Measurements from ENCODE around the gene SEMA5A. TPM values are rescaled to one million over a fixed set of nuclear protein-coding genes. Genes with fewer than 3 reads are reported as not detected.

Gene SEMA5A
- total RNA-seq, 1 donor from 2014 or later, result 0.40 TPM

DNA sequence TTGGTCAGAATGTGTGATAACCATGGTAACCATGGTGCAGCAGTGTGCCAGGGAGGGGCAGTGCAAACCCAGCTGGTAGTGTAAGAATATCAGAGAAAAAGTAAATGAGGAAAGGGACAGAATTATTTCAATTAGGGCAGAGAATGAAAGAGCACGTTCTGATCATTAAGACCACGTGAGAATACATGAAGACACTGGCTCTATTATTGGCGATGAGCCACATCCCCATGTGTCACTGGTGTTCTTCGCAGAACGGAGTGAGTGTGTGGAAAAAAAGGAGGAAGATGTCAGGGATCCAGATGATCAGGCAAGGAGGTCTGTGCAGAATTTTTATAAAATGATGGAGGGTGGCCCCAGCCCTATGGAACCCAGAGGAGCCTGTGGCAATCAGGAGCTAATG, 315.5 kb downstream of the SEMA5A start:
- DNase-seq (ENCODE audit: low read depth, low spot score), result no peak

DNA sequence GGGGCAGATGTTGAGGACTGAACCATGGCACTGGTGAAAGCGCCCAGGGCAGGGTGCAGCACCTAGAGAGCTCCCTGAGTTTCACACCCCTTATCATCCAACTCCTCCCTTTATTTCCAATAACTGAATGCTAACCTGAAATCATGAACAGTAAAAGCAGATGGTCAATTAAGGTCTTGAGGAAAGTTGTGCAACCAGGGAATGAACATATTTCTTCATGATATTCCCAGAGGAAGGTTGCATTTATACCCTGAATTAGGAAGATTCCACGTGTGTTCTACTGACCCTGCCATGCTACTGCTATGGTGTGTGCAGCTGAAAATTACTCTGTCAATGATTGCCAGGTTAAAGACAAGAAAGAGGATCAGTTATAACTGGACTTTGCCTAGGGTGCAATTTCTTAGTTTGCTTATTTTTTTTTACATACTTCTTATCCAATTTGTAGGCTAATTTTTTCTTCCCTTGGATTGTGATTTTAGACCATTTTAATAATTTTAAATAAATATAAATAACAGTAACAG, 319.8 kb downstream of the SEMA5A start:
- no peak for DNase-seq (ENCODE audit: low read depth, low spot score)

DNA sequence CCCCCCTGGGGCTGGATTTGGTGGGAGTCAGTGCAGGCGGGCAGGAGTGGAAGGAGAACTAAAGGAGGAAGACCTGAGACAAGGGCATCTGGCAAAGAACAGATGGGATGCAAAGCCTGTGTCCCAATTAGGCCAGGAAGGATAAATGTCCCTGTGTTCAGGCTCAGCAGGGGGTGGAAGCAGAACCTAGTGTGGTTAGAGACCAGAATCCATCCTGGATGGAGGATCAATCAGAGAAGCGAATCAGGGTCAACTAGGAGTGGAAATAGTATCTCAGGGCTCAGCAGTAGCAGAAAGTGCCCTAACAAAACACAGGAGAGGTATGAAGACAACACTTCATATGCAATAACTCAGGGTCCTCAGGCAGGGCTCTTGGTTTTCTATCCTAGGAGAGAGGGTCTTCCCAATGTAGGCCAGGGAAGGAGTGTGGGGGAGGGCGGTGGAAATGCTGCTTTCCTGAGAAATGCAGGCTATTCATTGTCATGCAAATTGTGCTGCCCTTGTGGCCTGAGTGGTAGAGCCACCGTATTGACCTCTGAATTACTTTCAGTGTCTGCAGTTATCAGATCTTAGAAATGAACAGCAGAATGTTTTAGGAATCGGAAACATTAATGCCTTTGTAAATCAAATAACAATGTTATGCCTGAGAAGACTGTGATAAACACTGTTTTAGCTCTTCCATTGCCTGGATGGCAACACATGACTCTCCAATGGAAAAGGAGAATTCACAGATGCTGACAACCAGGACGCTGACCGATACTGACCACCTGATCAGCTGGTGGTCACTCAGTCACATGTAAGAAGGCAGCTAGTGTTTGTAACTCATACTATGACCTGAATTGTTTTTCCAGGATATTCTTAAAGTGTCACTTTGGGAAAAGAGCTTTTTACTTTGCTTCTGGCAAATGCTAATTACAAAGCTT, 323.6 kb downstream of the SEMA5A start:
- no peak for DNase-seq (ENCODE audit: low read depth, low spot score)

DNA sequence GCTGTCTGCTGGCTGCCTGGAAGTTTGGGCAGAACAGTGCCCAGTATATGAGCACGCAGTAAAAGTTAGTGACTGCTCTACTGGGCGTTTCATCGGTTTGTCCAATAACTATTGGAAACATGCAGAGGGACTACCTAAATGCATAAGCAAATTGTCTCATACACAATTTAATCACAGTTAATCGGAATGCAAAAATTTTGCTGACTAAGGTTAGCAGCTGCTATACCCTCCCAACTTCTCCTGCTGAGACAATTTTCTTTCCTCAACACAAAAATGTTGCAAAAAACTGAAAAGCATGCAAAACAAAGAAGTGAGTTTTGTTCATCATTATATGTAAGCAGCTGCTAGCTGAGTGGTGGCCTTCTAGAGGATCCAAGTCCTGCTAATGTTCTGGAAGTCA, 327.5 kb downstream of the SEMA5A start:
- no peak for DNase-seq (ENCODE audit: low read depth, low spot score)

DNA sequence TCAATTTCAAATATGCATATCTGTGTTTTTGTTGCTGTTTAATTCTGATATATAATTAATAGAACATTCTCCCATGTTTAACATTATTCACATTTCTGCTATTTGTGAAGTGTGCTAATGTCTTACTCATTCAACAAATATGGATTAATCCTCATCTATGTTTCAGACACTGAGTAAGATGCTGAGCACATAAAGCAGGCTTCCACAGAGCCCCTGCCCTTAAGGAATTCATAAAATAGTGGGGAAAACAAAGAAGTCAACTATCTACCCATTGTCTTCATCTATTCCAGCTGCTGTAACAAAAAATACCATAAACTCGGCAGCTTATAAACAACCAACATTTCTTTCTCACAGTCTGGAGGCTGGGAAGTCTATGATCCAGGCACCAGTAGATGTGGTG, 333.3 kb downstream of the SEMA5A start:
- no peak for DNase-seq (ENCODE audit: low read depth, low spot score)

DNA sequence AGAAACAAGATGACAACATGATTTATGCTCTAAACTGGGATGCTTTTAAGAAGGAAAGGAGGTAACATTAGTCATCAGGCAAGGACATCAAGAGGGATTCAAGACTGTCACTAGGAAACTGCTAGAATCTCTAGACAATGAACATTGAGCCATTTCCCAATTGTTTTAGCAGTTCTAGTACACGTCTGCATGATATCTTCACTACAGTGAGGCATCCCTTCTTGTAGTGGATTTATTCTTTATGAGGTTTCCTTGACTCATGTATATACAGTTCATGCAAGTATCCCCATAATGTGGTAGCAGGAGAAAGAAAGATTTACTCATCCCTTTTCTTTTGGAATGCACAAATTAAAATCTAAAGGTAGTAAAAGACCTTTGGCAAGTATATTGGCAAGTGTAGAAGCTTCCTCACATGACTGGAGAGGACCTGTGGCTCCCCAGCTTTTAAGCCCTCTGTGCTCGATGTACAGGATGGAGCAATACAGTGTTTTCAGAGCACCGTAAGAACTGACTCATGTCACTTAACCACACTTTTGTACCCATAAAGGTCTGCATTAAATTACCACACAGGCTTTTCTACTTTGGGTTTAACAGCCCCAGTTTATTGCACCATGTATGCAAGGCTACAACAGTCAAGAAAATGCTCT, 335.9 kb downstream of the SEMA5A start:
- no peak for DNase-seq (ENCODE audit: low read depth, low spot score)

DNA sequence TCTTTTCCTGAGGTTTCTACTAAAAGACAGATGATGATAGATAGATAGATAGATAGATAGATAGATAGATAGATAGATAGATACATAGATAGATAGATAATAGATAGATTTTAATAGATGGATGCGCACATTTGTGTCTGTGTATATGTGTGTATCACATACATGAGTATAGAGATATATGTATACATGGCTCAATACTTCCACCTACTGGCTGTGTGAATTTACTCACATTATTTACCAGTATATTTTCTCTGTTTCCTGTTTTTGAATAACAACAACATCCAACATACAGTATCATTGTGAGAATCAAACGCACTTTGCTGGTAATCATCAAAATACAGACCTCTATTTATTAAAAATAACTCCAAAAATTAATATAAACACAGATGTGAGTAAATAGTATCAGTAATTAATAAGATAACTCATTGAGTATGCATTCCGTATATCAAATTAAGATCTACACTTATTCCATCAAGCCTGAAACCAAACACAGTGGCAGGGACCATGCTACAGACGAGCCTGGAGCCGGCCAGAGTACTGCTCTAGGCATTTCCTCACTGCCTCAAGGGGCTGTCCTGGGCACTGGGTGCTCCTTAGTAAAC, 338.0 kb downstream of the SEMA5A start:
- DNase-seq (ENCODE audit: low read depth, low spot score), result no peak

DNA sequence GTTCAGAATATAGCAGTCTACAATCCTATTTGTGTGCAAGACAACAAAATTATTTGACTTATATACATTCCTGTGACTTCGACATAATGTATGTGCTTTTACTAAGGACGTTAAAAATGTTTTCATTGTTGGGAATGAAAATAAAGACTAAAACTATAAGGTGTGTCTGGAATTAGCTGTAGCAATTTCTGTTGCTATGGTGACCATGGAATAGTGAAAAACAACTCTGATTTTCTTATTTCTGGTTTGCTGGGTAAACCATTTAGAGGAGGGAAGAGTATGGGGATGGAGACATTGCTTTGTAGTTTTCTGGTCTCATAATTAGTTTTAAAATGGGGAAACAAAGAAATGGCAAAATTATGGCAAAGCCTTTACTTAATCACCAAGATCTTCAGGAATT, 343.2 kb downstream of the SEMA5A start:
- no peak for DNase-seq (ENCODE audit: low read depth, low spot score)

DNA sequence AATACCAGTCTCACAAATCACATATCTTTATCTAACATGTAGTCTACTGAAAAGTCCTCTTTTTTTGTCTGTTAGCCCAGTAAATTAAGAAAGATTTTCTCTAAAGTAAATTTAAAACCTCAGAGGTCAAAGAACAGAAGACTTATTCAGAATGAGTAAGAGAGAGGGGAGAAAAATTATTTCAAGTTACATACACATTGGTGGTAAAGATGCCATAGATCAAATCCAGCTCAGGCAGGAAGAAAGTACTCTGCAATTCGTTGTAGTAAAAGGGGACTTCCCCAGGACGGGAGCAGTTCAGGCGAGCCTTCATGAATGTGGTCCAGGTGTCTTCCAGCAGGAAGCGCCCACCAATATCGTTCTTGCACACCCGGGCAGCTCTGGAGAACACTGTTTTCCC, 344.1 kb downstream of the SEMA5A start:
- DNase-seq (ENCODE audit: low read depth, low spot score), result no peak

DNA sequence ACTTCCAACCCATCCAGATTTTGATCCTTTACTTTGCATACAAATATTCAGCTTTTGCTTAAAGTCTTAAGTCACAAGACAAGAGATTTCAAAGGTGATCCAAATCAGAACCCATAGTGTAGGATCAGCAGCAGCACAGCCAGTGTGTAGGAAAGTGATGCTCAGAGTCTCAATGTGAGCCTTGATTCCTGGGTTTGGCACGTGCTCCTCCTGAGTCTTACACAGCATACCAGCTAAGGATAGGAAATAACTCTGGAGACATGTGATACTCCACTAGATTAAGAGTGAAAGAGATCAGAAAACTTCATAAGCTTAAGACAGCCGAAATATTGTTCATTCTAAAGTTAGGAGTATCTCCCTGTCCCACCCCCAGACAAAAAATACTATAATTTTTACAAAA, 344.9 kb downstream of the SEMA5A start:
- no peak for DNase-seq (ENCODE audit: low read depth, low spot score)

DNA sequence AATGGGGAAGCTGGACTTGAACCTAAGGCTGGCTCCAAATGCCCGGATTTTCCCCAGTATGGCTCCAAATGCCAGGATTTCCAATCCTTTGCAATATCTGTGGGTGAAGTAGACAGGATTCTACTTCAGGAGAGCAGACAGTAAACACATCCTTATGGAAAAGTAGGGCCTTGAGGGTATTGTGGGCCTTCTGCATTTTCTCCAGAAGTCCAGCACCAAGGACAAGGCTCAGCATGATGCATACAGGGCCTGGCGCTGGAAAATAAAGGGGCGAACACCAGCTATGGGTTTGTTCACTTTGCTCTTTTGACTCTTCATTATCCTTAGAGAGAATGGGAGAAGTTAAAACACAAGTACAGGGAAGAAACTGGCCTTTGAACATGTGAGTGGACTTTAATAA, 347.5 kb downstream of the SEMA5A start:
- no peak for DNase-seq (ENCODE audit: low read depth, low spot score)

DNA sequence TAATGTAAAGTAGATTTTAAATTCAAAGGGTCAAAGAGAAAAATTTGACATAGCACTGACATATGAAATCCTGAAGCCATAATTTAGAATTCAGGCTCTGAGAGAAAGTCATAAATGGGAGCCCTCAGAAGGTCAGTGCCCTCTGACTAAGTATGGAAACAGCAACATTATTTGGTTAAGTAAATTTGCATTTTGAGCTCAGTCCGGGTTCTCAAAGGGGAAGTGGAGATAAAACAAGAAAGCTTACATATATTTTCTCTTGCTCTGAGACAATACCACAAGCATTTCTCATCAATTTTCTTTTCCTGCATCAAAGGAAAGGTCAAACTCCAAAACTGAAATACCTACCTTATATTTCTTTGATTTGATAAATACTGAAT, 348.0 kb downstream of the SEMA5A start:
- no peak for DNase-seq (ENCODE audit: low read depth, low spot score)

DNA sequence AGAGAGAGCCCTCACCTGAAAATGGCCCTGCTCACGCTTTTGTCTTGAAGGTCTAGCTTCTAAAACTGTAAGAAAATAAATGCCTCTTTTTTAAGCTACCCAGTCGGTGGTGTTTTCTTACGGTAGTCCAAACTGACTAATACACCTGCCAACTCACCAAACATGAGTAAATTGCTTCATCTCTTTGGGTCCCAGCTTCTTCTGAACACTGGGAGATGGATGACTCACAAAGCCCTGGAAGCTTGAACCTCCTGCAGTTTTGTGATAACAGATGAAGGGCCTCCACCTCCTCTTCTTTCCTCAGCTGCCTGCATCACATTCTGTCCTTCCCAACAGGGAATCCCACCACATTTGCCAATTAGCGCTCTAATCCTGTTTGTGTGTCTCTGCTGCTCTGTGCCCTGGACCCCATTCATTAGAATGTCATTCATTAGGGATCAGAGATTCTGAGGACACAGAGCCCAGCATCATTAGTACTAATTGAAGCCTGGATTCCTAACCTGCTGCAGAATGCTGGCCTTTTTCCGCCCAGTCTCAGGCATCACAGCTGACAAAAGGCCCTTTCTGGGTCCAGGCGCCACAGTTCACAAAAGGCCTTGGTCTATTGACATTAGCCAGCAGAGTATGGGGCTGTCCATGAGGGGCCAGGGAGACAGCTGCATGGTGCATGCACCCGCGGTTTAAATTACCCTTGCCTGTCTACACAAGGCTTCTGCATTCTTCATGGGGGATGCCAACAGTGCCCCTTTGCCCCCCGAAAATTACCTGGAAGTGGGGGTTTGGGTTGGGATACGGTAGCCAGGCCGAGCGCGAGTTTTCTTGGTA, 349.3 kb downstream of the SEMA5A start:
- no peak for DNase-seq (ENCODE audit: low read depth, low spot score)

DNA sequence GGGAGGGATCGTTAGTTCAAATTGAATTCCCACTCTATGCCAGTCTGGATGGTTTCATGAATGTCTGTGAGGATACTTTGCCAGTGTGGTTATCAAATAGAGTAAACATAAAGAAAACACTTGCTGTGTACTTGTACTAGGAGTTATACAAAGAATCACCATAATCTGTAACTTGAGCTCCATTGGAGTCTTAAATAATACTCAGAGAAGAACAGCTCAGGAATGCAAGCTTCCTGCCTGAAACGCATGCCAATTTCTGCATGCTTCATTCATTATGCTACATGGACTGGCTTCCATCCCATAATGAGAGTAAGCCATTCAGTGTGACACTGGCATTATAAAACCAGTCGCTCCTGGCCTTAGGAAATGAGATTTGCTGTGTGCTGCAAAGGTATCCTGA, 351.4 kb downstream of the SEMA5A start:
- DNase-seq (ENCODE audit: low read depth, low spot score), result no peak

DNA sequence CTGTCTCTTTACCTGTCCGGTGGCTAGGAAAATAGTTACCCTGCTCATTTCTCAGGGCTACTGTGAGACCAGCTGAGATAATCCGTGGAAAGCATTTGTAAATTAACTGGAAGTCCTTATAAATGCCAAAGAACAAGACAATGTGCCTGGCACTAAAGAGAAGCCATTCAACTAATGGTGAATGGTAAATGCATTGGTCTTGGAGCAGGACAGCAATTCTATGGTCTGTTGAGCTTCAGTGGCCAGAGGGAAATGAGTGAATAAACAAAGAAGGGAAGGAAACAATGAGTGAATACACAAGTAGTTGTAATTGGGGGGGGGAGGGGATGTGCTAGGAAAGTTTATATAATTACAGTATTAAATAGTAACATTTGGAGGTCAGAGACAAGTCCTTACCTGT, 353.6 kb downstream of the SEMA5A start:
- DNase-seq (ENCODE audit: low read depth, low spot score), result no peak

DNA sequence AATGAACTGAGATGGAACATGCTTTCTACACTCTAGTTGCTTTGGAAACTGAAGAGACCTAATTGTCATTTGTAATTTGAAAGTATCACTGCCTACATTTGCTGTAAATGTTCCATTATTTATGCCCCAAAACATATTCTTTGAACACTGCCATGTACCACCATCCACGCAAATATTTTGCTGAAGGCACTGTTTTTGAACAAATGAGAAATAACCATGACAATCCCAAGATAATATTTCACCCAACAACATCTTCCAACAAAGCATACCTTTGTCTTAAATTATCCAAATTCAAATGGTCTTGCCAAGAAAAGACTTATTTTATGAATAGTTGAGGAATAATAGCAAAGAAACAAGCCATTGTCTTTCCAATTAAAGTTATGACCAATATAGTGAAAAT, 356.2 kb downstream of the SEMA5A start:
- no peak for DNase-seq (ENCODE audit: low read depth, low spot score)

DNA sequence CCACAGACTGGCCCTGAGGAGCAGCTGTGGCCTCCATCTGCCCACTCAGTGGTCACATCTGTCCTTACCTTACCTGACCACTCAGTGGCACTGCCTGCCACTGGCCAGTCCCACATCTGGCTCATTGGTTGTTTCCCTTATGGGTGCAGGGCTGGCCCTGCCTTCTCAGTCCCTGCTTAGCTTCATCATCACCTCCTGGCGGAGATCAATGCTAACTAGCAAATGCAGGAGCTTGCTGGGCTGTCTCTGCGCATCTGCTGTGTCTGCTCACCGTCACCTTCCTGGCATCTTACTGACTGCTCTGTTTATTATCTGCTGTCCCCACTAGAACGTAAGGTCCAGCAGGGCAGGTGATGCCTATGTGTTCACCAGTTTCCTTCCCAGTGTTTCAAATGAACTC, 356.9 kb downstream of the SEMA5A start:
- no peak for DNase-seq (ENCODE audit: low read depth, low spot score)

DNA sequence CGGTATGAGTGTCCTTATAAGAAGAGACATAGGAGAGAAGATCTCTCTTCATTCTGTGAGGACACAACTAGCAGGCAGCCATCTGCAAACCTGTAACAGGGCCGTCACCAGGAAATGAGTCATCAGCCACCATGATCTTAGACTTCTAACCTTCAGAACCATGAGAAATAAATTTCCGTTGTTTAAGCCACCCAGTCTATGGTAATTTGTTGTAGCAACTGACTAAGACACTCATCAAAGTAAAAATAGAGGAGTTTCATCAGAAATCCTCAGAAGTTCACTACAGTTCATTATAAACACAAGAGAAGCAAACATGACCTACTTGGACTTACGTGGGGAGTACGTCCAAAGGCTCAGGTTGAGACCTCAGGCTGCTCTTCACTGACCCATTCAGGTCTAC, 357.7 kb downstream of the SEMA5A start:
- no peak for DNase-seq (ENCODE audit: low read depth, low spot score)

DNA sequence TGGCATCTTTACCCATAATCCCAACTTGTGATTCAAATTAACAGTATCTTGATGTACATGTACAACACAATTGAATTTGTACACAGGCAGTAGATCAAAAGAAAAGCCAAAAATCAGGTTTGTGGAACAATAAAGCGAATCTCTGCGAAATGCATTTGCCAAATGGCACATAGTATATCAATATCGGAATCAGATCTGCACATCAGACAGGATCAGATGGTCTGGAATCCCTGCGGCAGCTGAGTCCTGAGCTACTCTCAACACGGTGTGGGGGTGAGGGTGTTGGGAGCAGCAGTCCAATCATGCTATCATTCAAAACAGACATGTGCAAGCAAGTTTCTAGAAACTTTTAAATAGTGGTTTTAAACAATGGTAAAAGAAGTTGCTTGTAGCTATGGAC, 358.3 kb downstream of the SEMA5A start:
- no peak for DNase-seq (ENCODE audit: low read depth, low spot score)

DNA sequence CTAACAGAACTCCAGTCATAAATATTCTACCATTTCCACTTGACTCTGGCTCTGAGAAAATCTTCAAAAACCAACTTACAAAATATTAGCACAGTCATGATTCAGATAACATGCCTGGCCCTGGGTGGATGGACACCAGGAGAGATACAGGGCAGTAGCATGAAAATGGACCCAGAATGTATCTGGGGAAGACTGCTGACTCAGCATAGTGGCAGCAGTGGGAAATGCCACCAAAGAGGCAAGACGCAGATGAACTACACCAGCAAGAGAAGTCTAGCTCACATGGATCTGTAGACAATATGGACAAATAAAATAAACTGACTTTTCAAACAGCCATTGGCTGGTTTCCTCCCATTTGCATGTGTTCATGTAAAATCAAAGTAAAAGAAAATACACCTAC, 359.8 kb downstream of the SEMA5A start:
- DNase-seq (ENCODE audit: low read depth, low spot score), result no peak

DNA sequence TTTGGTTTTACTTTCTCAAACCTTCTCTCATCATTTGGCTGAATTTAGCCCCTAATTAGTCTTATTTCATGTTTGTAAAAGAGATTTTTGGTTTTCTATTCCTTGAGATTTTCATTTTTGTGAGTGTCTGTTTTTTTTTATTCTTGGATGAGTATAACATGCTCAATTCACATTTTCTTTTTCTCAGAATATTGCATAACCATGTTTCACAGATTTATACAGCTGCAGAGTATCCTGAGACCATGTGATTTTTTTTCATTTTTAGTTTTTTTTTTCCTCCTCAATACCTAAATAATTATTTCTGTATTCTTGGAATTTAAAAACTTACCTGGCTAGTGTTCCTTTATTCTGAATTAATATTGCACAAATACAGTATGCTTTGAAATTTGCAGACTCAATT, 361.9 kb downstream of the SEMA5A start:
- no peak for DNase-seq (ENCODE audit: low read depth, low spot score)
